K562 (cell line): ENCODE results near the gene USP49. TPM values are rescaled to one million over a fixed set of nuclear protein-coding genes. Genes with fewer than 3 reads are reported as not detected.

Source experiments
- GABPA ChIP-seq: fragments of 200-800 bp; sonication (Bioruptor generic); conservative IDR thresholded peaks from 2 replicates; pipeline ENCODE4 v1.6.1; 2016; ENCODE audit warnings: low read depth, missing genetic modification characterization, missing compliant biosample characterization
- GATAD2A ChIP-seq: fragments of 450-650 bp; IDR thresholded peaks from 2 replicates; pipeline ENCODE4 v1.6.1; 2017
- MBD2 ChIP-seq: sonication (generic); IDR thresholded peaks from 2 replicates; pipeline ENCODE4 v1.6.1; 2016; ENCODE audit warnings: low read depth, borderline replicate concordance
- PRPF4 ChIP-seq: fragments of 200-400 bp; formaldehyde crosslinking; IDR thresholded peaks from one replicate; pipeline ENCODE4 v1.6.1; 2017; ENCODE audit warnings: low read length, low read depth, mild to moderate bottlenecking; ENCODE audit not compliant: insufficient read depth, poor library complexity, severe bottlenecking
- SREBF2 ChIP-seq: sonication (generic); formaldehyde crosslinking; IDR thresholded peaks from 2 replicates; pipeline ENCODE4 v1.4.0; 2020; ENCODE audit warnings: mild to moderate bottlenecking, missing genetic modification reagents
- ZNF175 ChIP-seq: fragments of 200-800 bp; sonication (Bioruptor generic); IDR thresholded peaks from 2 replicates; pipeline ENCODE4 v1.6.1; 2016; ENCODE audit warnings: low read depth, mild to moderate bottlenecking, missing genetic modification characterization, missing compliant biosample characterization
- ZNF212 ChIP-seq: fragments of 450-650 bp; formaldehyde crosslinking; IDR thresholded peaks from 2 replicates; pipeline ENCODE4 v1.4.0; 2020; ENCODE audit warnings: mild to moderate bottlenecking
- ZNF408 ChIP-seq: fragments of 250-450 bp; sonication (Bioruptor Pico); IDR thresholded peaks from 2 replicates; pipeline ENCODE4 v1.4.0; 2020; ENCODE audit warnings: low read depth, mild to moderate bottlenecking, moderate library complexity
- ZNF445 ChIP-seq: fragments of 250-450 bp; sonication (Bioruptor Pico); IDR thresholded peaks from 2 replicates; pipeline ENCODE4 v1.4.0; 2020; ENCODE audit warnings: low read depth, mild to moderate bottlenecking, moderate library complexity
- polyA plus RNA-seq, 8 experiments: library from polyadenylated mRNA; depleted of rRNA in 4 of 8; stranded (reverse) in 5 of 8; unstranded in 3 of 8; fragments of >200 nt; fragmentation: Nextera tagmentation in 2 of 8; fragmentation: Illumina TruSeq in 1 of 8; extraction: Ambion mirVana in 2 of 8; extraction: Trizol in 1 of 8; gene quantifications; 2 replicates each; pipeline versions ENCODE4 v1.2.1 to v1.2.3, GENCODE V29; 2011 to 2014; ENCODE audit warnings: inconsistent platforms in 1 of 8, missing spikeins in 1 of 8
- total RNA-seq, 7 experiments: library from RNA; depleted of rRNA in 6 of 7; stranded (reverse); fragments of >200 nt in 6 of 7; fragmentation: Illumina TruSeq in 2 of 7; extraction: Trizol in 2 of 7; gene quantifications; 2 replicates each; pipeline versions ENCODE4 v1.2.1 to v1.2.3, GENCODE V29; 2011 to 2021; ENCODE audit warnings: low replicate concordance in 1 of 7
- TF ChIP-seq, protein P1 (sequence below): fragments of 450-650 bp; IDR thresholded peaks from 2 replicates; pipeline ENCODE4 v1.6.1; 2016; ENCODE audit warnings: mild to moderate bottlenecking, moderate library complexity
- TF ChIP-seq, protein P2 (sequence below): sonication (generic); formaldehyde crosslinking; IDR thresholded peaks from 2 replicates; pipeline ENCODE4 v1.8.0; 2022; ENCODE audit warnings: mild to moderate bottlenecking, low read depth, missing genetic modification reagents
- TF ChIP-seq, protein P3 (sequence below): sonication (generic); formaldehyde crosslinking; IDR thresholded peaks from 2 replicates; pipeline ENCODE4 v1.8.1; 2023; ENCODE audit warnings: mild to moderate bottlenecking, missing genetic modification reagents

USP49 gene
- total and polyA plus RNA-seq, 9 of the 15 experiments (the other 6 are each of a cell fraction or from before 2014, with no cell fraction given): 1.0 to 9.9 (median 6.5) TPM

DNA sequence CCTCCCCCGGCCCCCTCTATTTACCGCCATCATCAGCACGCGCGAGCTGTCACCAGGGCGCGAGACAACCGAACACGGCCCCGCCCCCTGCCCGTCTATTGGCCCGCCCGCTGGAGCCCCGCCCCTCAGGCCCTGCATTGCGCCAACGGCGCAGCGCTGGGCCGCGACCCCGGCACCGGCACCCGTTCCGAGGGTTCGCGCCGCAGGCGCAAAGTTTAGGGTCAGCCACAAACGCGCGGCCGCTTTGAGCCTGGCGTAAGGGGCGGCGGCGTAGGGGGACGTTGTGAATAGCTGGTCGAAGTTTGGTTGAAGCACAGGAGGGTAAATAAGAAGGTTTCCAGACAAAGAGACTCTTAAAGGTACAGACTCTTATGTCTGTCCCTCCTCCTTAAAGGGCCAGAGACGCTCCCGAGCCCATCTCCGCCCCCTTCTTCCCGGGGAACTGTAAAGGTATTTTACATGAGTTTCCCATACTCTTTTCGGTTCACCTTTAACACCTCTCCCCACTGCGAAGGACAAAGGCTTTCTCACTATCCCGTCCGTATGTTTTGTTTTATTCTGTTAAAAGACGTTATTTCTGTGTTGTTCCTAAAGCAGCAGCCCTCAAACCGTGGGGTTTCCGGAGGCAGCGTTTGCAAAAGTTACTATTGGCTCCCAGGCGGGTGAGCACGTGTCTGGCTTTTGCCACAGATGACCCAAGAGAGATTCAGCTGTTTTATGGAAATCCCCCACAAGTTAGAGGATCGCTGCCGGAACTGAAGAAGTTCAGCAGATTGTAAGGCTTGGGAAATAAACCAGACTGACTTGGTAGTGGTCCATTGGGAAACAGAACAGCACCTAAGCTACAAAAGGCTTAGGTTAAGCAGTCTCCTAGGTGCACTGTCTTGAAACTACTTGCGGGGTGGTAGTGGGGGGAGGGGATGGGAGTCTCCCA lies at the start of gene USP49 (continued):
- TF ChIP-seq, protein P1, sequence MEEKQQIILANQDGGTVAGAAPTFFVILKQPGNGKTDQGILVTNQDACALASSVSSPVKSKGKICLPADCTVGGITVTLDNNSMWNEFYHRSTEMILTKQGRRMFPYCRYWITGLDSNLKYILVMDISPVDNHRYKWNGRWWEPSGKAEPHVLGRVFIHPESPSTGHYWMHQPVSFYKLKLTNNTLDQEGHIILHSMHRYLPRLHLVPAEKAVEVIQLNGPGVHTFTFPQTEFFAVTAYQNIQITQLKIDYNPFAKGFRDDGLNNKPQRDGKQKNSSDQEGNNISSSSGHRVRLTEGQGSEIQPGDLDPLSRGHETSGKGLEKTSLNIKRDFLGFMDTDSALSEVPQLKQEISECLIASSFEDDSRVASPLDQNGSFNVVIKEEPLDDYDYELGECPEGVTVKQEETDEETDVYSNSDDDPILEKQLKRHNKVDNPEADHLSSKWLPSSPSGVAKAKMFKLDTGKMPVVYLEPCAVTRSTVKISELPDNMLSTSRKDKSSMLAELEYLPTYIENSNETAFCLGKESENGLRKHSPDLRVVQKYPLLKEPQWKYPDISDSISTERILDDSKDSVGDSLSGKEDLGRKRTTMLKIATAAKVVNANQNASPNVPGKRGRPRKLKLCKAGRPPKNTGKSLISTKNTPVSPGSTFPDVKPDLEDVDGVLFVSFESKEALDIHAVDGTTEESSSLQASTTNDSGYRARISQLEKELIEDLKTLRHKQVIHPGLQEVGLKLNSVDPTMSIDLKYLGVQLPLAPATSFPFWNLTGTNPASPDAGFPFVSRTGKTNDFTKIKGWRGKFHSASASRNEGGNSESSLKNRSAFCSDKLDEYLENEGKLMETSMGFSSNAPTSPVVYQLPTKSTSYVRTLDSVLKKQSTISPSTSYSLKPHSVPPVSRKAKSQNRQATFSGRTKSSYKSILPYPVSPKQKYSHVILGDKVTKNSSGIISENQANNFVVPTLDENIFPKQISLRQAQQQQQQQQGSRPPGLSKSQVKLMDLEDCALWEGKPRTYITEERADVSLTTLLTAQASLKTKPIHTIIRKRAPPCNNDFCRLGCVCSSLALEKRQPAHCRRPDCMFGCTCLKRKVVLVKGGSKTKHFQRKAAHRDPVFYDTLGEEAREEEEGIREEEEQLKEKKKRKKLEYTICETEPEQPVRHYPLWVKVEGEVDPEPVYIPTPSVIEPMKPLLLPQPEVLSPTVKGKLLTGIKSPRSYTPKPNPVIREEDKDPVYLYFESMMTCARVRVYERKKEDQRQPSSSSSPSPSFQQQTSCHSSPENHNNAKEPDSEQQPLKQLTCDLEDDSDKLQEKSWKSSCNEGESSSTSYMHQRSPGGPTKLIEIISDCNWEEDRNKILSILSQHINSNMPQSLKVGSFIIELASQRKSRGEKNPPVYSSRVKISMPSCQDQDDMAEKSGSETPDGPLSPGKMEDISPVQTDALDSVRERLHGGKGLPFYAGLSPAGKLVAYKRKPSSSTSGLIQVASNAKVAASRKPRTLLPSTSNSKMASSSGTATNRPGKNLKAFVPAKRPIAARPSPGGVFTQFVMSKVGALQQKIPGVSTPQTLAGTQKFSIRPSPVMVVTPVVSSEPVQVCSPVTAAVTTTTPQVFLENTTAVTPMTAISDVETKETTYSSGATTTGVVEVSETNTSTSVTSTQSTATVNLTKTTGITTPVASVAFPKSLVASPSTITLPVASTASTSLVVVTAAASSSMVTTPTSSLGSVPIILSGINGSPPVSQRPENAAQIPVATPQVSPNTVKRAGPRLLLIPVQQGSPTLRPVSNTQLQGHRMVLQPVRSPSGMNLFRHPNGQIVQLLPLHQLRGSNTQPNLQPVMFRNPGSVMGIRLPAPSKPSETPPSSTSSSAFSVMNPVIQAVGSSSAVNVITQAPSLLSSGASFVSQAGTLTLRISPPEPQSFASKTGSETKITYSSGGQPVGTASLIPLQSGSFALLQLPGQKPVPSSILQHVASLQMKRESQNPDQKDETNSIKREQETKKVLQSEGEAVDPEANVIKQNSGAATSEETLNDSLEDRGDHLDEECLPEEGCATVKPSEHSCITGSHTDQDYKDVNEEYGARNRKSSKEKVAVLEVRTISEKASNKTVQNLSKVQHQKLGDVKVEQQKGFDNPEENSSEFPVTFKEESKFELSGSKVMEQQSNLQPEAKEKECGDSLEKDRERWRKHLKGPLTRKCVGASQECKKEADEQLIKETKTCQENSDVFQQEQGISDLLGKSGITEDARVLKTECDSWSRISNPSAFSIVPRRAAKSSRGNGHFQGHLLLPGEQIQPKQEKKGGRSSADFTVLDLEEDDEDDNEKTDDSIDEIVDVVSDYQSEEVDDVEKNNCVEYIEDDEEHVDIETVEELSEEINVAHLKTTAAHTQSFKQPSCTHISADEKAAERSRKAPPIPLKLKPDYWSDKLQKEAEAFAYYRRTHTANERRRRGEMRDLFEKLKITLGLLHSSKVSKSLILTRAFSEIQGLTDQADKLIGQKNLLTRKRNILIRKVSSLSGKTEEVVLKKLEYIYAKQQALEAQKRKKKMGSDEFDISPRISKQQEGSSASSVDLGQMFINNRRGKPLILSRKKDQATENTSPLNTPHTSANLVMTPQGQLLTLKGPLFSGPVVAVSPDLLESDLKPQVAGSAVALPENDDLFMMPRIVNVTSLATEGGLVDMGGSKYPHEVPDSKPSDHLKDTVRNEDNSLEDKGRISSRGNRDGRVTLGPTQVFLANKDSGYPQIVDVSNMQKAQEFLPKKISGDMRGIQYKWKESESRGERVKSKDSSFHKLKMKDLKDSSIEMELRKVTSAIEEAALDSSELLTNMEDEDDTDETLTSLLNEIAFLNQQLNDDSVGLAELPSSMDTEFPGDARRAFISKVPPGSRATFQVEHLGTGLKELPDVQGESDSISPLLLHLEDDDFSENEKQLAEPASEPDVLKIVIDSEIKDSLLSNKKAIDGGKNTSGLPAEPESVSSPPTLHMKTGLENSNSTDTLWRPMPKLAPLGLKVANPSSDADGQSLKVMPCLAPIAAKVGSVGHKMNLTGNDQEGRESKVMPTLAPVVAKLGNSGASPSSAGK: peak; percentile 85
- TF ChIP-seq ZNF445 (CRISPR knock-in tag) (no peak), PRPF4 (no peak), SREBF2 (no peak), ZNF175 (CRISPR knock-in tag) (no peak), GABPA (peak; percentile 15; the same call in 1 of the 2 replicates), ZNF408 (CRISPR knock-in tag) (no peak), ZNF212 (CRISPR knock-in tag) (no peak), GATAD2A (no peak), MBD2 (no peak)
- TF ChIP-seq, protein P2, sequence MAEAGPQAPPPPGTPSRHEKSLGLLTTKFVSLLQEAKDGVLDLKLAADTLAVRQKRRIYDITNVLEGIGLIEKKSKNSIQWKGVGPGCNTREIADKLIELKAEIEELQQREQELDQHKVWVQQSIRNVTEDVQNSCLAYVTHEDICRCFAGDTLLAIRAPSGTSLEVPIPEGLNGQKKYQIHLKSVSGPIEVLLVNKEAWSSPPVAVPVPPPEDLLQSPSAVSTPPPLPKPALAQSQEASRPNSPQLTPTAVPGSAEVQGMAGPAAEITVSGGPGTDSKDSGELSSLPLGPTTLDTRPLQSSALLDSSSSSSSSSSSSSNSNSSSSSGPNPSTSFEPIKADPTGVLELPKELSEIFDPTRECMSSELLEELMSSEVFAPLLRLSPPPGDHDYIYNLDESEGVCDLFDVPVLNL (CRISPR knock-in tag): no peak
- TF ChIP-seq, protein P3, sequence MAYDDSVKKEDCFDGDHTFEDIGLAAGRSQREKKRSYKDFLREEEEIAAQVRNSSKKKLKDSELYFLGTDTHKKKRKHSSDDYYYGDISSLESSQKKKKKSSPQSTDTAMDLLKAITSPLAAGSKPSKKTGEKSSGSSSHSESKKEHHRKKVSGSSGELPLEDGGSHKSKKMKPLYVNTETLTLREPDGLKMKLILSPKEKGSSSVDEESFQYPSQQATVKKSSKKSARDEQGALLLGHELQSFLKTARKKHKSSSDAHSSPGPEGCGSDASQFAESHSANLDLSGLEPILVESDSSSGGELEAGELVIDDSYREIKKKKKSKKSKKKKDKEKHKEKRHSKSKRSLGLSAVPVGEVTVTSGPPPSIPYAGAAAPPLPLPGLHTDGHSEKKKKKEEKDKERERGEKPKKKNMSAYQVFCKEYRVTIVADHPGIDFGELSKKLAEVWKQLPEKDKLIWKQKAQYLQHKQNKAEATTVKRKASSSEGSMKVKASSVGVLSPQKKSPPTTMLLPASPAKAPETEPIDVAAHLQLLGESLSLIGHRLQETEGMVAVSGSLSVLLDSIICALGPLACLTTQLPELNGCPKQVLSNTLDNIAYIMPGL (CRISPR knock-in tag): no peak
